Stimulated activated memory B cell treated with anti-CD40 and anti-IgM and Interleukin-4, amounts not matched to agents 10 μg/mL and 1 μg/mL and 100 μg/mL, for 72 hours (primary cell): ENCODE measurements around the gene TTYH3.

Experiments used
- ATAC-seq: fragments of 150-1000 bp; cut with Tn5 transposase; 2 replicates; pipeline ENCODE4 v1.10.0; 2021
- H3K27ac Mint-ChIP-seq: one replicate; pipeline ENCODE4 v1.8.0; 2022; ENCODE audit warnings: mild to moderate bottlenecking, mixed read lengths
- H3K27me3 Mint-ChIP-seq: one replicate; pipeline ENCODE4 v1.8.0; 2022; ENCODE audit warnings: mixed read lengths
- H3K36me3 Mint-ChIP-seq: one replicate; pipeline ENCODE4 v1.8.0; 2022; ENCODE audit warnings: mixed read lengths
- H3K4me1 Mint-ChIP-seq: one replicate; pipeline ENCODE4 v1.8.0; 2022; ENCODE audit warnings: mixed read lengths
- H3K4me3 Mint-ChIP-seq: one replicate; pipeline ENCODE4 v1.8.0; 2022; ENCODE audit warnings: mild to moderate bottlenecking, moderate library complexity, mixed read lengths
- H3K9me3 Mint-ChIP-seq: one replicate; pipeline ENCODE4 v1.8.0; 2022; ENCODE audit warnings: mixed read lengths

The TTYH3 gene

DNA sequence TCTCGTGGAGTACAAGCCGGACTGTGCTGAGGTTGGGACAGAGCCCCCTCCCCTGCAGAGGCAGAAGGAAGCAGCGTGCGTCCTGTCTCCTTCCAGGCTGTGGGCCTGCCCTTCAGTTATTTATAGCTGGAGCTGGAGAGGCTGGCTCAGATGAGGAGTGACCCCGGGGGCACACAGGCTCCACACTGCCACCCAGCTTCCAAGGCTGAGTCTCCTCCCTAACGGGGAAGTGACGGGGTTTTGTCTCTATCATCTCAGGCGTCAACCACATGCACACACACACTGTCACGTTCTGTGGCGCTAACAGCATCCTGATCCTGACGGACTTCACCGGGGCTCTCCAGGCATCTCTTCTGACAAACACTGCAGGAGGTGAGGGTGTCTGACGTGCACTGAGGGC, 81.6 kb downstream of the TTYH3 start:
- Mint-ChIP-seq H3K27ac (peak overlapping the region; percentile 88), H3K4me1 (peaks cover 92% of the 10 kb centered on the region), H3K27me3 (no peaks in the 10 kb centered on the region), H3K9me3 (no peaks in the 10 kb centered on the region), H3K36me3 (peaks cover 50% of the 10 kb centered on the region), H3K4me3 (no peak overlapping the region)
- no peak for ATAC-seq

DNA sequence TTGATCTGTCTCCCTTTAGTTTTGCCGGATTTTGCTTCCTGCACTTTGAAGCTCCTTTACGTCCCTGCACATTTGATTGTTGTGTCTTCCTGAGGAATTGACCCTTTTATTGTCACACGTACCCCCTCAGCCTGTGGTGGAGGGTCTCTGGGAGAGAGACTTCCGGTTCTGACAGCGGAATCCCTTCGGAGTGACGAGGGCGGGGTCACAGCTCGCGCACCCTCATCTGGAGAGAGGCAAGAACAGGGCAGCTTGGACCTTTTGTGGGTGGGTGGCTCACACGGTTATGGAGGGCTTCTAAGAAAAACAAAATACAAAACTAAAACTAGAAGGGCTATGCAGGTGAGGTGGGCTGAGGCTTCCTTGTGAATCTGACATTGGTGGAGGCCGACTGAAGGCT, 82.2 kb downstream of the TTYH3 start:
- Mint-ChIP-seq H3K27ac (peak overlapping the region; percentile 88), H3K36me3 (peaks cover 55% of the 10 kb centered on the region), H3K4me1 (peaks cover 93% of the 10 kb centered on the region), H3K9me3 (no peaks in the 10 kb centered on the region), H3K4me3 (no peak overlapping the region), H3K27me3 (no peaks in the 10 kb centered on the region)
- ATAC-seq = no peak
